SH-SY5Y (cell line): ENCODE measurements around the gene MR1.

Experiments used
- GATA2 ChIP-seq: IDR thresholded peaks from 2 replicates; pipeline ENCODE4 v1.6.1; 2011; ENCODE audit warnings: mild to moderate bottlenecking, low read depth, low read length
- GATA3 ChIP-seq: IDR thresholded peaks from 2 replicates; pipeline ENCODE4 v1.6.1; 2011; ENCODE audit warnings: low read depth, mild to moderate bottlenecking, low read length, moderate library complexity

GRCh38 chr1:181033799-181034451 lies at the start of gene MR1:
- TF ChIP-seq GATA2 (no peak), GATA3 (no peak)
